ENCODE measurements around the gene MEIS2.

- TF ChIP-seq POLR2A (IDR thresholded peaks at IDR 0.05; ENCODE audit: low read length): no peak
- no peak for TF ChIP-seq GATA1 (IDR thresholded peaks at IDR 0.05; ENCODE audit: low read depth, low read length)
Observed at GRCh38 chr15:37080261-37080921, 20.0 kb downstream of the MEIS2 start.
